Measurements from ENCODE around the gene MAML2. TPM values are rescaled to one million over a fixed set of nuclear protein-coding genes. Genes with fewer than 3 reads are reported as not detected.
"Not testable (repeated sequence)": the region's sequence is repeated elsewhere in the genome, so short reads cannot be mapped to it uniquely, and the experiment has no call there.

MAML2 gene
- total RNA-seq, 1 experiment from 2014 or later = 0.82 TPM

DNA sequence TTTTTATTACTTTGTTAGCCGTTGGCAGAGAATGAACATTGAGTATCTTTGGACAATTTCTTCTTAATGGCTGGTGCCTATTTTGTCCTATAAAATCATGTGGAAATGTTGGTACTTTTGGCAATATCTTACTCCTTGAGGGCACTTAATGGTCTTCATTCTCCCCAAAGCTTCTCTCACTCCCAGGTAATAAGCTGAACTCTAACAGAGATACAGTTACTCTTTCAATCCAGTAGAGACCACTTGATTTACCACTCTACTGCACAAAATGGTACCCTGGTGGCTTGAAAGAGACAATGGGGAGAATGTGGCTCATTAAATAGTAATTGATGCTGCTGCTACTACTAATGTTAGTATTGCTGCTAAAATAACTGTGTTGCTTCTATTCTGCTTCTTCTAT, 53.0 kb downstream of the MAML2 start:
- Histone ChIP-seq H3K9me3 (no peaks in the 10 kb centered on the region), H3K4me3 (no peak overlapping the region), H3K36me3 (no peaks in the 10 kb centered on the region), H3K27me3 (no peaks in the 10 kb centered on the region)
- DNase-seq = no peak

DNA sequence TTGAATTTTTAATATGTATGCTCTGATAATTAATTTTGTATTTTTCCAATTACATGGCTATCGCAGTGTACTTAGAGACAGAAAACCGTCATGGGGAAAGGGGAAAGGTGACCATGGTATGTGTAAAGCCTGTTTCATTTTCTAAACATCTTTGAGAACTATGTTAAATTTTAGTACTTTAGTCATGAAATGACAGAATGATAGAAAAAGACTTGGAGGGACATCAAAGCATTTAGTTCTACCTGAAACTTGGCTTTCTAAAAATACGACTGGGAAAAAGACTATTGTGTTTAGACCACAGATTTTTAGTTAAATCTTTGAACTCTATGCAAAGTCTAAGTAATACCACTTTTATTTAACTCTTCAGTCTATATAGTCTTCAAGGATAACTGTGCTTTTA, 54.1 kb downstream of the MAML2 start:
- Histone ChIP-seq H3K27me3 (no peaks in the 10 kb centered on the region), H3K9me3 (no peaks in the 10 kb centered on the region), H3K4me3 (no peak overlapping the region), H3K36me3 (no peaks in the 10 kb centered on the region)
- no peak for DNase-seq

DNA sequence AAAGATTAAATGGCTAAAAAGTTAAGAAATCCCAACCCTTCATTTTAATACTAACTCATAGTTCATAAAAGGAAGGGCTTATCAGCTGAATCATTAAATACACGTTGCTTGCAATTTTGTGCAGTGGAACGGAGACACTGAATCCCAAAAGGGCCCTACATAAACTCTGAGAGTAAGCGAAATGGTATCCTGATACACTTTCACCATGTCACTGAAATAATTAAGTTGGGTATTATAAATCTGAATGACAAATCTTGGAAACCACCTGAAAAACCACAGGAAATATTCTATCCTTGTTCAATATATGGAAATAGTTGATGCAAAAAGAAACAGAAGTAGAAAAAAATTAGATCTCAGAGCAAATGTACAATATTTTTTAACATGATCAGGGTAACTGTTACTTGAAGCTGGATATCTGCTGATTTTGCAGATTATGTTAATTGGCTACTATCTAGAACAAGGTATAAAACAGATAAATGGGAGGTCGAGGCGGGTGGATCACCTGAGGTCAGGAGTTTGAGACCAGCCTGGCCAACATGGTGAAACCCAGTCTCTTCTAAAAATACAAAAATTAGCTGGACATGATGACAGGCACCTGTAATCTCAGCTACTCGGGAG, 55.1 kb downstream of the MAML2 start:
- Histone ChIP-seq H3K9me3 (no peaks in the 10 kb centered on the region), H3K4me3 (no peak overlapping the region), H3K36me3 (no peaks in the 10 kb centered on the region), H3K27me3 (no peaks in the 10 kb centered on the region)
- no peak for DNase-seq

DNA sequence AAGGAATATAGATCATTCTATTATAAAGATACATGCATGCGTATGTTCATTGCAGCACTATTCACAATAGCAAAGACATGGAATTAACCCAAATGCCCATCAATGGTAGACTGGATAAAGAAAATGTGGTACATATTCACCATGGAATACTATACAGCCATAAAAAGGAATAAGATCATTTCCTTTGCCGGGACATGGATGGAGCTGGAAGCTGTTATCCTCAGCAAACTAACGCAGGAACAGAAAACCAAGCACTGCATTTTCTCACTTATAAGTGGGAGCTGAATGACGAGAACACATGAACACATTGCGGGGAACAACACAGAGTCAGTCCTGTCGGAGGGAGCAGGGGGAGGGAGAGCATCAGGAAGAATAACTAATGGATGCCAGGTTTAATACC, 57.0 kb downstream of the MAML2 start:
- not testable (repeated sequence) for DNase-seq, H3K9me3 ChIP-seq, H3K4me3 ChIP-seq, H3K27me3 ChIP-seq, H3K36me3 ChIP-seq

DNA sequence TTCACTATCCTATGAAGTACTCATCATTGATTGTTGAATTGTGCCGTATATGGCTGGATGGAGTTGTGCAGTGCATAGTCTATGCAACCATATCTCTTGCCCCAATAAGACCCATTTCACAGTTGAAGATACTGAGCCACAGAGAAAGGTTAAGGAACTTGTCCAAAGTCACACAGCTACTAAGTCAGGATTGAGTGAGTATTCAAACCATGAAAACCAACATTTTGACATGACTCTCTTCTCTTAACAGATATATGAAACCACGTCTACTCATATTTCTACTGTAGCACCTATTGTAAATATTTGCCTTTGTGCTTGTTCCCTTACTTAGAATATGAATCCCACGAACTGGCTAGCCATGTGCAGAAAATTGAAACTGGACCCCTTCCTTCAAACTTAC, 58.1 kb downstream of the MAML2 start:
- no peaks in the 10 kb centered on the region for H3K27me3 ChIP-seq
- no peak overlapping the region for H3K4me3 ChIP-seq
- DNase-seq = no peak
- H3K36me3 ChIP-seq = no peaks in the 10 kb centered on the region
- H3K9me3 ChIP-seq = no peaks in the 10 kb centered on the region

DNA sequence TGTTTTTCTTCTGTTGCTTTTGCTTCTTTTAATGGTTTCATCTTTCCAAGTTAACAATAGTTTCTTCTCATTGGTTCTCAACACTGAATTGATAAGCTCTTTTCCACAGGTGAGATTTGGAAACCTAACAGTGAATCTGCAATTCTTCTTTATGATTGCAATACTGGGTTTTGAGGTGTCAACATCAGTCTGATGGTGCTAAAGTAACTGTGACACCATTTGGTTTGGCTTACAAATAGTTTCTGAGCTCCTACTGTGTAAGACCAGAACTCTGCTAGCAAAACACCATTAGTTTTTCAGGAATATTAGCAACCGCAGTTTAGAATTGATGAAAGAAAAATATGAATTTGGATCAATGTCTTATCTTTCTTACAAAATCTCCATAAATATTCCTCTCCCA, 58.6 kb downstream of the MAML2 start:
- H3K36me3 ChIP-seq = no peaks in the 10 kb centered on the region
- no peaks in the 10 kb centered on the region for H3K27me3 ChIP-seq
- H3K4me3 ChIP-seq = no peak overlapping the region
- no peaks in the 10 kb centered on the region for H3K9me3 ChIP-seq
- DNase-seq = no peak

DNA sequence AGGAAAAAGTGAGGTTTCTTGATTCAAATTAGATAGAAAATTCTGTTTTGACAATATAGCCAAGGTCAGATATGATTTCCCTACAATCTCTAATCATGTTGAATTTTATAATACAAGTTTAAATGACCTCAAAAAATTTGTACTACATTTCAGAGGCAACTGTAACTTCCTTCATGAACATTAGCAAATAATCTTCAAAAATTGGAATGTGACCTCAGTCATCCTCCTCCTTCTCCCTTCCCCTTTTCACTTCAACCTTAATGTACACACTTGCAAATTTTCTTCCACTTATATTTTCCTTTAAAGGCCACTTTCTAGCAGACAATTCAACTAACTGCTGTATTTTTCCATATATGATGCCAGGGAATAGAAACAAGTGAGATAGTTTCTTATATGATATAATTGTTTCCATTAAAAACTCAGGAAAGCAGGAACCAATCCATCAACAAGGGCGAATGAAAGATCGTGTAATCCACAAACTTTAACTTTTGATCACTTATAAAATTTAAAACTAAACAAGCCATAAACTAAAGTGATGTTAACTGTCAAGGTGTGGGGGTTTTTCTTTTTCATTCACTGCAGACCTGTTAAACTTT, 60.3 kb downstream of the MAML2 start:
- Histone ChIP-seq H3K27me3 (no peaks in the 10 kb centered on the region), H3K4me3 (no peak overlapping the region), H3K36me3 (no peaks in the 10 kb centered on the region), H3K9me3 (no peaks in the 10 kb centered on the region)
- no peak for DNase-seq

DNA sequence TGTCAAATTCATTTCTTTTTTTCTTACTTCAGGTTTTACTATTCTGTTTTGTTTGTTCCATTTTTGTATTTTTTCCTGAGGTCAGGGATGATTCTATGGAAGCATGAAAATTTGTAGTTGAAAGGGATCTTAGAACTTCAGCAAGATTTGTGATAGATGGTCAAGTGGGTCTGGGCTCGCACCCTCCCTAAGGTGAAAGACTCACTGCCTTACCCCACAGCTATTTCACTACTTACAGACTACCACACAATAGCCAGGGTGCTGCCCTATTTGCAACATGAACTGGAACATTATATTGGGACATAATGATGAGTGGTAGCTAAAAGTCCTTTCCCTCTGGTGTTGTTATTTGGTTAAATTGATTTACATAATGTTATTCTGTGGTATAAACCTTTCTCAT, 62.6 kb downstream of the MAML2 start:
- no peaks in the 10 kb centered on the region for H3K36me3 ChIP-seq
- no peaks in the 10 kb centered on the region for H3K27me3 ChIP-seq
- no peak for DNase-seq
- H3K9me3 ChIP-seq = no peaks in the 10 kb centered on the region
- H3K4me3 ChIP-seq = no peak overlapping the region

DNA sequence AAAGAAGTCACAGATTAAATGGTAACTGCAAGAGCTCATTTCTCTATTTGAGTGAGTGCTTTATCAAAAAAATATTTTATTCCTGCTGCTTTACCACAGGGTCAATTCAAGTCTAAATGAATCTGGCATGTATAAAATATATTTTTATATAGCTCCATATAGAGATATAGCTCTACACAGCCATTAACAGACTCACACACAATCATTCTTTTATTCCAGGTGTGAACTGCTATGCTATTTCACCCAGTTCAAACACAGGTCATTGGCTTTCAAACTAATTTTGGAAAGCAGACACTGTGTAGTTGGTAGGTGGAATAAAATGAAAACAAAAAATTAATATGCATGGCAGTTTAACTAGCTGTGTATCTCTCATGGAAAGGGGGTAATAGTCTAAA, 63.1 kb downstream of the MAML2 start:
- no peaks in the 10 kb centered on the region for H3K27me3 ChIP-seq
- DNase-seq = no peak
- H3K9me3 ChIP-seq = no peaks in the 10 kb centered on the region
- H3K4me3 ChIP-seq = no peak overlapping the region
- H3K36me3 ChIP-seq = no peaks in the 10 kb centered on the region

DNA sequence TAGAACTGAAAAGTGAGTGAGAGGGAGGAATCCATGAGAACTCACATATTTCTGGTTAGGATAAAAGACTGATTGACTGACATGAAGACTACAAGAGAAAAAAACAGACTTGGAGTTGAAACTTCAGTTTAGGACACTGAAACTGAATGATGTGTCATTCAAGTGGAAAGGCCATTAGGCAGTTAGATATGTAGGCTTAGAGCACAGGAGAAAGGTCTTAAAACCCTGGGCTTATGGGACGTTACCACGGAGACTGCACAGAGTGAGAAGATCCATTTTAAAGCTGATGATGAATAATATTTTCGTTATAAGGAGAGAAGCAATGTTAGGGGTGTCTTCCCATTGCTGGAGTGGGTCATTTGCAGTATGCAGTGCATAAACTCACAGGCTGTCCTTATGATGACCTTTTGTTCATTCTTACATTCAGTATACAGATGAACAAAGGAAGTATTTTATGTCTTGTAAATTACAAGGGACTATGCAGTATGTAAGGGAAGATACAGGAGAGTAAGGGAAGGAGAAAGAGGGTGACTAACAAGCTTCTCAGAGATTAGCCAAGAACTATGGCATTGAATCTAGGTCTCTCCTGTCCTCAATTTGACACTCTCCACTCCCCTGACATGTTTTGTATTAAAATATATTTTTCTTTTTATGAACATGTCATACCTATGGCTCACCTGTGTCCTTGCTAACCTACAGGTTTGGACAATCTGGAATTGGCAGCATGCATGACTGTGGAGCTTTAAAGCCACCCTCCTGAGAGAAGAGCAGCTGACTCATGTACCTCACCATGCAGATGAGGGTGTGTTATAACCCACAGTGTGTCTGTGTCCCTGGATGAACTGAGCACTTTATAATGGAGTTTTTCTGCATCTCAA, 63.7 kb downstream of the MAML2 start:
- Histone ChIP-seq H3K36me3 (no peaks in the 10 kb centered on the region), H3K27me3 (no peaks in the 10 kb centered on the region), H3K4me3 (no peak overlapping the region), H3K9me3 (no peaks in the 10 kb centered on the region)
- DNase-seq = no peak

DNA sequence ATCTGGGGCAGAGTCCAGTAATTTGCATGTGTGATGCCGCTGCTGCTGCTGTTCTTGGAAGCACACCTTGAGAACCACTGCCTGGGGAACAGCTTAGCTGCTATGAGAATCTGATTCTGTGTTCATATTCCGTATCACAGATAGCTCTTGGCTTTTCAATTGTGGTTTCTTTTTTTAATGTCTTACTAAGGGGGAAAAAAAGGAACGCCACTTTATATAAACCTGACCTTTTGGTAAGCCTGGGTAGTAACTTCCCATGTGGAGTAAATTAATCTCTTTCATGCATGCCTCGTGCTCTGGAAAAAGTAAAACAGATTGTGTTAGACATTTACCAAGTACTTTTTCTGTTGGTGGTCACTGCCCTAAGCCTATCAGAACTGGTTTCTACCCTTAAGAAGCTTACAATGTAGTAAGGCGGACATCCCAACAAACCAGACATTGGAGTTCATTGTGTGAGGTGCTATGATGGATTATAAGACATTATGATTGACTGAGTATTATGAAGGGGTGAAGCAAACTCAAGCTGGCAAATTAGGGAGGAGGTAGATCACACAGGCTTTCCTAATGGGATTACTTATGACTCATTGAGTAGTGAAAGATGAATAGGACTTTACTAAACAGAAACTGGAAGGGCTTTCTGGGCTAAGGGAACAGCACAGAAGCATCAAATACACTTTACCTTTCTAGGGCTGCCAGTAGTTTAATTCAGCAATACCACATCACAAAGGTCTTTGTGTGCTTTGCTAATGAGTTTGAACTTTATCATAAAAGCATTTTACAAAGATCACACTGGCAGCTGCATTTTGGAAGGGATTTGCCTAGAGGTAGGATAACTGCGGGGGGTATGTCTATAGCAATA, 64.7 kb downstream of the MAML2 start:
- Histone ChIP-seq H3K36me3 (no peaks in the 10 kb centered on the region), H3K9me3 (no peaks in the 10 kb centered on the region), H3K4me3 (no peak overlapping the region), H3K27me3 (no peaks in the 10 kb centered on the region)
- no peak for DNase-seq

DNA sequence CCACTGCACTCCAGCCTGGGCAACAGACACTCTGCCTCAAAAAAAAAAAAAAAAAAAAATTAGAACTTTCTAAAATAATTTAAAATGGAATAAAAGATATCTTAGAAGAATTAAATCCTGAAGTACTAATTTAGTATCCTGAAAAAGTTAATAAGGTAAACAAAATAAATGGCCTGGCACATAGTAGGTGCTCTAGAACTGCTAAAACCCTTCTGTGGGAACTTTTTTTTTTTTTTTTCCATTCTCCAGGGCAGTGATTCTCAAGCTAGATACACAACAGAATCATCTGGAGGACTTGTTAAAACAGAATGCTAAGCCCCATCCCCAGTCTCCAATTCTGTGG, 65.3 kb downstream of the MAML2 start:
- Histone ChIP-seq H3K9me3 (no peaks in the 10 kb centered on the region), H3K36me3 (no peaks in the 10 kb centered on the region), H3K27me3 (no peaks in the 10 kb centered on the region), H3K4me3 (no peak overlapping the region)
- DNase-seq = no peak

DNA sequence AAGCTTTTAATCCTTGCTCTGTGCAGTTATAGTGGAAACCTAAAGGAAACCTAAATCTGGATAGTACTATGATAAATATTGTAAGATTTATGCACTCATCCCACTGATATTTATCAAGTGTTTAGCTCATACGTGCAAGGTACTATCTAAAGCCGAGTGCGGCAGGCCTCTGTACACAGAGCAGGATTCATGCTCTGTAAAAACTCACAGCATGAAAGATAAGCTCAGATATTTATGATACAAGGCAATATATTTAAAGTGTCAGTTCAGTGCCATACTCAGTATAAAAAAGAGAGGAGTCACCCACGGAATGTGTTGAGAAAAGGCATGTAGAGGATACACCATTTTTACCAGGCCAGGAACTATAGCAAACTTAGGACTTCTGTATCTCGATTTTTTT, 66.2 kb downstream of the MAML2 start:
- no peaks in the 10 kb centered on the region for H3K27me3 ChIP-seq
- no peak for DNase-seq

DNA sequence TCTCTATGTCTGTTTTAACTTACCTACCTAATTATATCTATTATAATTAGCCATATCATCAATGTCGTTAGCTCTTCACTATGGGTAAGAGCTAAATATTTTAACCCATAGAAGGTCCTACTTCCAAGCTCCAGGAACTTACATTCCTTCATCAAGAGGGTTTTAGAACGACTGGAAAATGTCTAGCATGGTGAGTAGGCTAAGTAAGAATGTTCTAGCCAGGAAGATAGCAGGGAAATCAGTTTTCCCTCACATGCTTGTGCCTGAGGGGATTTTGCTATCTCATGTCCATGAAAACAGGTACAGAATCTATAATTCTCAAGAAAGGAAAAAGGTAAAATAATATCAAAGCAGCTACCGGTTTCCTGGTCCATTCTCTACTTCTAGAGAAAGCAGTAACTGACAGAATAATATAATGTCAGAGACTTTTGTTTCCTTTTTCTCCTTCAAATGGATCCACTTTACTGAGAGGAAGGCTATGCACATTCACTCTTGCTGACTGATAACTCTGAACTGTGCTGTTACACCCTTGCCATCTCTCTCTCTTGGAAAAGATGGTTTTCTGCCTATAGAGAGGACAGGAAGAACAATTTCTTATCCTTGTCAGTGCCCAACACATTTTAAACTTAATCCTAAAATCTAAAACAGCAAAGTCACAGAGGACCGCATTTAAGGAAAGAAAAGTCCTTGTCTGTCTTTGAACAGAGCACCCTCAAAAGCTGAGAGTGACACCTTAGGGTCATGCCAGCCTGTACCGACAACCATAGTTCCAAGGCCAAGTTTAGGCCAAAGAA, 67.0 kb downstream of the MAML2 start:
- no peaks in the 10 kb centered on the region for H3K36me3 ChIP-seq
- H3K4me3 ChIP-seq = no peak overlapping the region
- no peak for DNase-seq
- no peaks in the 10 kb centered on the region for H3K27me3 ChIP-seq
- no peaks in the 10 kb centered on the region; the same call in 1 of the 2 replicates for H3K9me3 ChIP-seq

More for the DNA sequence above, 66.2 kb downstream of the MAML2 start:
- Histone ChIP-seq H3K36me3 (no peaks in the 10 kb centered on the region), H3K4me3 (no peak overlapping the region), H3K9me3 (no peaks in the 10 kb centered on the region)

DNA sequence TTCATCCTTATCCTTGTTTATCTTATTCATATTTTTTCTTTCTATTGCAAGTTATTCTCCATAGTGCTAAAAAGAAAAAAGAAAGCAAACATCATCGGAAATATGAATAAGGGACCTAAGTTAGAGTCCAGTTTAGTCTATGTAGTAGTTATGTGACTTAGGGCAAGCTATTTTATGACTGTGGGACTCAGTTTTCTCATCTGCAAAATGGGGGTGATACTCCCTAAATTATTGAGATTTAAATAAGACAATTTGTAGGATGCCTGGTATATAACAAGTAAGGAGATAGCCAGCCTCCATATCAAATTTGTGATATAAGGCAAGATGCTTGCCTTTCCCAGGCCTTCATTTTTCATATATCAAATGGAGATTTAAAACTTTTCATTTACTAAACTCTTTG, 69.5 kb downstream of the MAML2 start:
- Histone ChIP-seq H3K4me3 (no peak overlapping the region), H3K27me3 (no peaks in the 10 kb centered on the region), H3K36me3 (no peaks in the 10 kb centered on the region), H3K9me3 (peaks cover 4% of the 10 kb centered on the region)
- no peak for DNase-seq

DNA sequence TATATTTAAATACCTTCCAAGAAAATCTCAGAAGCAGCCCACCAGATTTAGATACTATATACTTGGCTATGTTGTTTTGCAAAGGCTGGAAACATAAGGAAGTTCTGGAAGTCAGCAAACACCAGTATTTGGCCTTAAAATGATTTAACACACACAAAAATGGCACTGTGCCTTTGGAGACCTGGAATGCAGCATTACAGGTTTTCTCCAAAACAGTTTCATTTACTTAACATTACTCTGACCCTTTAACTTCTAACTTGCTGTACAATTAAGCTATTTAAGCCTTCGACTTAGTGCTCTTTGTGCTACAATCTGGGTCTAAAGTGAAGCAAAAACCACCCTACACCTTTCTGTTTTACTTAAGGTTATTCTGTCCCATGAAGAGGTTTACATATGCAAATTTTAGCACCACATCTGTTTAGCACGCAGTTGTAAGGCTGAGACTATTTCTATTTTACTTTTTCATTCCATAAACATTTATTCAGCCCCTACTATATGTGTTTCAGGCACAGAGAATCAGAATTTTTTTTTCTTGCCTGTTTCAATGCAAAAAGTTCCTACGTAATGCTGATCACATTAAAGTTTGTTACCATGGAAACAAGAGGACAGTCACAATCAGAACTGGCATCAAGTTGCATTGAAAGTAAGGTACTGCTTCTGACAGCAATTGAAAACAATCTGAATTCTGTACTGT, 70.3 kb downstream of the MAML2 start:
- Histone ChIP-seq H3K36me3 (no peaks in the 10 kb centered on the region), H3K4me3 (no peak overlapping the region), H3K27me3 (no peaks in the 10 kb centered on the region), H3K9me3 (peaks cover 4% of the 10 kb centered on the region)
- no peak for DNase-seq
